Measurements from ENCODE around the gene ENC1. TPM values are rescaled to one million over a fixed set of nuclear protein-coding genes. Genes with fewer than 3 reads are reported as not detected.

ENC1 gene
- total RNA-seq, 1 donor from 2014 or later = 135 TPM

- Mint-ChIP-seq H3K4me1 (peaks cover 50% of the 10 kb centered on the region), H3K4me3 (no peak overlapping the region), H3K27ac (ENCODE audit: unreplicated experiment) (no peak overlapping the region), H3K36me3 (ENCODE audit: low read depth) (no peaks in the 10 kb centered on the region), H3K27me3 (ENCODE audit: low read depth) (no peaks in the 10 kb centered on the region), H3K9me3 (no peaks in the 10 kb centered on the region)
- no peak for TF ChIP-seq CTCF (conservative IDR thresholded peaks at IDR 0.05)
- no peak for DNase-seq (ENCODE audit: low read depth, low spot score)
Observed at GRCh38 chr5:74579215-74579614, 61.3 kb downstream of the ENC1 start.

GRCh38 chr5:74578356-74579044 lies 62.0 kb downstream of the ENC1 start:
- H3K4me3 Mint-ChIP-seq = no peak overlapping the region
- no peaks in the 10 kb centered on the region for H3K36me3 Mint-ChIP-seq (ENCODE audit: low read depth)
- no peak overlapping the region for H3K27ac Mint-ChIP-seq (ENCODE audit: unreplicated experiment)
- no peak for DNase-seq (ENCODE audit: low read depth, low spot score)
- H3K27me3 Mint-ChIP-seq (ENCODE audit: low read depth) = no peaks in the 10 kb centered on the region
- peaks cover 53% of the 10 kb centered on the region for H3K4me1 Mint-ChIP-seq
- no peak for TF ChIP-seq CTCF (conservative IDR thresholded peaks at IDR 0.05)
- H3K9me3 Mint-ChIP-seq = no peaks in the 10 kb centered on the region

Other genes with a start within 250 kb of the ENC1 start
- 50.8 and 54.3 TPM in 2 replicates for gene HEXB, start 44.5 kb upstream of the ENC1 start, total RNA-seq
- 29.8 and 29.9 TPM in 2 replicates for gene GFM2, start 126.4 kb upstream of the ENC1 start, total RNA-seq
- gene NSA2, start 126.5 kb upstream of the ENC1 start, total RNA-seq = 77.1 and 80.2 TPM in 2 replicates
- gene FAM169A, start 225.7 kb upstream of the ENC1 start, total RNA-seq = 11.6 and 13.6 TPM in 2 replicates

All from neural crest cell (in vitro differentiated cells).